ENCODE data around the gene HBZ. TPM values are rescaled to one million over a fixed set of nuclear protein-coding genes. Genes with fewer than 3 reads are reported as not detected.

Gene HBZ
- total and polyA plus RNA-seq, 9 of the 15 experiments (the other 6 are each of a cell fraction or from before 2014, with no cell fraction given), result 58.0 to 610 (median 113) TPM

DNA sequence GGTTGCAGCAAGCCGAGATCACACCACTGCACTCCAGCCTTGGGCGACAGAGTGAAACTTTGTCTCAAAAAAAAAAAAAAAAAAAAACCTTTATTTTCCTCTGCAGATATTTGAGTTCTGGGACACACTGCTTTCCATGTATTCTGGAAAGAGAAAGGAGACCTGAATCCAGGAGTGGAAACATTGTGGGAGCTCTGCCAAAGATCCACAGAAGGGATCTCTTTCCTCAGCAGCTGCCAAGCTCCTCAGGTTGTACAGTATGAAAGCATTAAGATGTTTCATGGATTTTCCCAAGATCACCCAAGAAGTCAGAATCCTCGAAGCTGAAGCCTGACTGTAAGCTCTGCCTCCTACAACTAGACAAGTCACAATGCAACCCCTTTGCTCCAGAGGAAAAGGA lies 27.4 kb upstream of the HBZ start:
- DNase-seq (ENCODE audit: extremely low read depth in 1 of 4, low spot score in 3 of 4) (no peak), FAIRE-seq (no peak), ATAC-seq (no peak)
- H2AFZ ChIP-seq (ENCODE audit: low read depth, low read length), result no peak overlapping the region
- H3K4me3 ChIP-seq, result no peak overlapping the region
- intact Hi-C loops (cut with micrococcal nuclease) (no loop called here), in situ Hi-C loops (cut with MboI) (no loop called here)
- ChIA-PET POLR2A (interaction anchor here (0.5 to 1.4 kb wide), 4 partner anchors 13 to 240 kb away, joined by 3 to 4 read pairs (median 3); no protein-coding TSS in a partner anchor), CTCF (ENCODE audit: low intra/inter-chr PET ratio) (no interaction called here)
- no TSS peak for BruUV-seq (replicated peaks)
- H3K36me3 ChIP-seq (ENCODE audit: control insufficient read depth, insufficient read depth, low read length), result peaks cover 49% of the 10 kb centered on the region
- H3K9me1 ChIP-seq (ENCODE audit: control insufficient read depth, insufficient read depth, low read length), result no peaks in the 10 kb centered on the region
- no peaks in the 10 kb centered on the region for H3K9me3 ChIP-seq (replicated peaks; ENCODE audit: control insufficient read depth, insufficient read depth, low read depth, low read length)
- TF ChIP-seq ZNF583 (CRISPR knock-in tag; IDR thresholded peaks at IDR 0.05) (no peak), ZNF57 (CRISPR knock-in tag; IDR thresholded peaks at IDR 0.05) (no peak), NR2C1 (IDR thresholded peaks at IDR 0.05) (no peak), NR2C1 (tag; IDR thresholded peaks at IDR 0.05) (no peak)
- WGBS (ENCODE audit: insufficient coverage, low coverage, missing lambda C conversion rate), result 82% methylated on average over 3 of the region's 3 CpGs
- peak overlapping the region; percentile 28; the same call in 1 of the 3 replicates for H3K27ac ChIP-seq (ENCODE audit: extremely low read depth, low read depth, low read length)
- peaks cover 53% of the 10 kb centered on the region for H3K79me2 ChIP-seq (ENCODE audit: control insufficient read depth, insufficient read depth, low read length)
- no peaks in the 10 kb centered on the region for H3K27me3 ChIP-seq (ENCODE audit: control insufficient read depth in 2 of 2, insufficient read depth in 2 of 2, low read length in 2 of 2)
- H3K4me1 ChIP-seq (replicated peaks in 1 of 2; ENCODE audit: control insufficient read depth in 2 of 2, insufficient read depth in 2 of 2, low read length in 2 of 2), result peaks cover 40 to 53% of the 10 kb centered on the region in 2 experiments
- H3K4me2 ChIP-seq (ENCODE audit: insufficient read depth, low read length), result no peak overlapping the region; the same call in 1 of the 2 replicates
- no peaks in the 10 kb centered on the region for H4K20me1 ChIP-seq (replicated peaks; ENCODE audit: control insufficient read depth, insufficient read depth, low read length)
- peak overlapping the region; percentile 10 to 18; a peak in 1 of 4 replicates for H3K9ac ChIP-seq (ENCODE audit: insufficient read depth in 1 of 2, low read depth in 2 of 2, low read length in 2 of 2)

DNA sequence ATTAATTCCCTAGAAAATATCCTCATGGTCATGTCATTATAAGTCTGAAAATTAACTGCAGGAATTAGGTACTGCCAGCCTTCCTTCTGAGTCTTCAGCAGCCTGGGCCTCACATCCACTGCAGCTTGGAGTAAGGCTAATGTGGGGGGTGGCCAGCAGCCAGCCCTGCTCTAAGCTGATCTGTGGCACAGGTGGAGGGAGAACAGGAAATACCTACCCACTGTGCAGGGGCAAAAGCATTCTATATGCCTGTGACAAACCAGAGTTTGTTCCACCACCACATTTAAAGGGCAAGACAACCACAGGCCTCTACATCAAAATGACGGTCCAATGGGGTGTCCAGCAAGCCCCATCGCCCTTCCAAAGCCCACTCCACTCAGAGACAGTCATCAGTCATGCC lies 23.4 kb upstream of the HBZ start:
- CTCF ChIA-PET (ENCODE audit: low intra/inter-chr PET ratio), result no interaction called here
- no peak for ATAC-seq
- 86% methylated on average over 2 of the region's 2 CpGs for WGBS (ENCODE audit: insufficient coverage, low coverage, missing lambda C conversion rate)

More for the DNA sequence above, 23.4 kb upstream of the HBZ start:
- intact Hi-C loops (cut with micrococcal nuclease) (no loop called here), in situ Hi-C loops (cut with MboI) (no loop called here)
- H2AFZ ChIP-seq (ENCODE audit: low read depth, low read length), result no peak overlapping the region
- H3K27me3 ChIP-seq (ENCODE audit: control insufficient read depth in 2 of 2, insufficient read depth in 2 of 2, low read length in 2 of 2), result no peaks in the 10 kb centered on the region
- TF ChIP-seq MTA1 (IDR thresholded peaks at IDR 0.05; ENCODE audit: borderline replicate concordance), result no peak
- TF ChIP-seq RCOR1 (IDR thresholded peaks at IDR 0.05; ENCODE audit: borderline replicate concordance in 1 of 2, low read depth in 2 of 2, low read length in 2 of 2), result 0 out of 4 replicates have a peak, but pooled peaks of 1 of the 2 experiments have one; percentile 4
- peaks cover 60% of the 10 kb centered on the region for H3K79me2 ChIP-seq (ENCODE audit: control insufficient read depth, insufficient read depth, low read length)
- H4K20me1 ChIP-seq (replicated peaks; ENCODE audit: control insufficient read depth, insufficient read depth, low read length), result no peaks in the 10 kb centered on the region
- H3K9me1 ChIP-seq (ENCODE audit: control insufficient read depth, insufficient read depth, low read length), result no peaks in the 10 kb centered on the region
- FAIRE-seq (no peak), DNase-seq (ENCODE audit: extremely low read depth in 1 of 4, low spot score in 3 of 4) (no peak)
- no peak overlapping the region for H3K27ac ChIP-seq (ENCODE audit: extremely low read depth, low read depth, low read length)
- no peak overlapping the region for H3K4me2 ChIP-seq (ENCODE audit: insufficient read depth, low read length)
- H3K4me1 ChIP-seq (replicated peaks in 1 of 2; ENCODE audit: control insufficient read depth in 2 of 2, insufficient read depth in 2 of 2, low read length in 2 of 2), result peaks cover 33 to 35% of the 10 kb centered on the region in 2 experiments; a peak in 4 of 5 replicates
- POLR2A ChIA-PET, result no interaction called here
- no peak overlapping the region for H3K4me3 ChIP-seq
- BruUV-seq (replicated peaks), result no TSS peak
- H3K9me3 ChIP-seq (replicated peaks; ENCODE audit: control insufficient read depth, insufficient read depth, low read depth, low read length), result no peaks in the 10 kb centered on the region
- H3K9ac ChIP-seq (ENCODE audit: insufficient read depth in 1 of 2, low read depth in 2 of 2, low read length in 2 of 2), result peak overlapping the region in 1 of 2 experiments; percentile 31; a peak in 1 of 4 replicates
- H3K36me3 ChIP-seq (ENCODE audit: control insufficient read depth, insufficient read depth, low read length), result peaks cover 43% of the 10 kb centered on the region
